Heart left ventricle (tissue), 13 donors: ENCODE results near the gene ACOXL.

Experiments used
- POLR2A ChIP-seq, 2 donors: fragments of 450-650 bp; IDR thresholded peaks; one replicate each; pipeline ENCODE4 v1.6.1; 2017; ENCODE audit warnings: antibody characterized with exemption in 2 of 2, mild to moderate bottlenecking in 2 of 2, moderate library complexity in 2 of 2
- TF ChIP-seq, protein P1 (sequence below), 12 donors: fragments of 200-600 bp; sonication (generic) in 4 of 12; IDR thresholded peaks; one replicate each; pipeline versions ENCODE4 v1.5.0 to v1.8.0; 2018 to 2022; ENCODE audit warnings: antibody characterized with exemption in 12 of 12, mild to moderate bottlenecking in 5 of 12
- donor health status: ischemic (EF 13 %, LVEDD 7.1; RV severe dilation, severe dysfunction).
- donor health status: DM: no; HTN: yes; CAD: no.
- donor health status: DM: no; HTN: no; CAD: no.
- donor health status: ischemic (EF 25% LVEDD 6.9; RV normal size, moderate dysfunction).
- donor health status: ischemic (EF 25% LVEDD 5.7; RV mildly dilated, moderate dysfunction).
- donor health status: ischemic (EF 35%, LVEDD 5.7; RV mildly dilated, moderate dysfunction).
- donor health status: nonischemic (EF 11% LVEDD 7.7; RV severe dilation, severe dysfunction).
- donor health status: DM: yes; HTN: yes; CAD: no.
- donor health status: PGD.
- donor health status: ischemic (EF 29% LVEDD 5.4; RV normal size, mild dysfunction).
- donor health status: nonischemic (EF 23%, LVEDD 6.1; RV moderate dilation, normal function).

DNA sequence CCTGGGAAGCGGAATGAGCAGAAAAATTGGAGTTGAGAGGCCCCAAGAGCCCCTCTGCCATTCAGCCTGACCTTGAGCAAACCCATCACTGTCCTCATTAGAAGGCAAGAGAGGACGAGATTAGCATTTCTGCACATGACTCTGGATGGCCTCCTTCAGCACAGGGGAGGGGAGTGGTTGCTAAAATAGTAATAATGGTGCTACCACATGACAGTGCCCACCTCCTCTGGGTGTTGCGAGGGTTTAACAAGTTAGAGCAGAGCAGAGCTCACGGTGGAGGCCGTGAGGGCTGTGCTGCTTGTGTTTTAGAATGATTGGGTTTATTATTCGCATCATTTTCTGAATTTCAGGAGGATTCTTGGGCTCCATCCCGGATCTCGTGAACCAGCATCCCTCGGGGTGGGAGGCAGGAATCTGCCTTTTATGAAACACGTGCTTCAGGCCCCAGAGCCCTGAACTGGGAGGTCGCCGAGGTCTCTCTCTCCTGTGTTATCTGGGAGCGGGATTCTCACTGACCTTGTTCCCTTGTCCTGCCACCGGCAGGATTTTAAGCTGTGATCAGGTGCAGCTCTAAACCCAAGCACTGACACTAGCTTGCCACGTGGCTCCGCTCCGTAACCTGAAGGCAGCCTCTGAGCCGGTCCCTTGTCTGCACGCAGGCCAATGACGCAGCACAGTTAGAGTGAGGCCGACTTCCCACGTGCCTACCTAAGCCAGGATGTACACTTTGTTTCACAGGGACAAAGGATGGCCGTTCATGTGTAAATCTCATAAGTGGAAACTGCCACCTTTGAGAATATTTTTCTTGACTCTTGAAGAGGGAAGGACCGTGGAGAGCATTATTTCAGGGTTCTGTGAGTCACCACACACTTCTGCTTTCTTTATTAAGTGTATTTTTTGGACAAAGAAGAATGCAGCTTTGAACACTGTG is 142.3 kb downstream of the ACOXL start:
- no peak for TF ChIP-seq POLR2A (IDR thresholded peaks at IDR 0.05)
- TF ChIP-seq, protein P1, sequence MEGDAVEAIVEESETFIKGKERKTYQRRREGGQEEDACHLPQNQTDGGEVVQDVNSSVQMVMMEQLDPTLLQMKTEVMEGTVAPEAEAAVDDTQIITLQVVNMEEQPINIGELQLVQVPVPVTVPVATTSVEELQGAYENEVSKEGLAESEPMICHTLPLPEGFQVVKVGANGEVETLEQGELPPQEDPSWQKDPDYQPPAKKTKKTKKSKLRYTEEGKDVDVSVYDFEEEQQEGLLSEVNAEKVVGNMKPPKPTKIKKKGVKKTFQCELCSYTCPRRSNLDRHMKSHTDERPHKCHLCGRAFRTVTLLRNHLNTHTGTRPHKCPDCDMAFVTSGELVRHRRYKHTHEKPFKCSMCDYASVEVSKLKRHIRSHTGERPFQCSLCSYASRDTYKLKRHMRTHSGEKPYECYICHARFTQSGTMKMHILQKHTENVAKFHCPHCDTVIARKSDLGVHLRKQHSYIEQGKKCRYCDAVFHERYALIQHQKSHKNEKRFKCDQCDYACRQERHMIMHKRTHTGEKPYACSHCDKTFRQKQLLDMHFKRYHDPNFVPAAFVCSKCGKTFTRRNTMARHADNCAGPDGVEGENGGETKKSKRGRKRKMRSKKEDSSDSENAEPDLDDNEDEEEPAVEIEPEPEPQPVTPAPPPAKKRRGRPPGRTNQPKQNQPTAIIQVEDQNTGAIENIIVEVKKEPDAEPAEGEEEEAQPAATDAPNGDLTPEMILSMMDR (IDR thresholded peaks at IDR 0.05): no peak
